ENCODE data around the gene NCK1.

DNA sequence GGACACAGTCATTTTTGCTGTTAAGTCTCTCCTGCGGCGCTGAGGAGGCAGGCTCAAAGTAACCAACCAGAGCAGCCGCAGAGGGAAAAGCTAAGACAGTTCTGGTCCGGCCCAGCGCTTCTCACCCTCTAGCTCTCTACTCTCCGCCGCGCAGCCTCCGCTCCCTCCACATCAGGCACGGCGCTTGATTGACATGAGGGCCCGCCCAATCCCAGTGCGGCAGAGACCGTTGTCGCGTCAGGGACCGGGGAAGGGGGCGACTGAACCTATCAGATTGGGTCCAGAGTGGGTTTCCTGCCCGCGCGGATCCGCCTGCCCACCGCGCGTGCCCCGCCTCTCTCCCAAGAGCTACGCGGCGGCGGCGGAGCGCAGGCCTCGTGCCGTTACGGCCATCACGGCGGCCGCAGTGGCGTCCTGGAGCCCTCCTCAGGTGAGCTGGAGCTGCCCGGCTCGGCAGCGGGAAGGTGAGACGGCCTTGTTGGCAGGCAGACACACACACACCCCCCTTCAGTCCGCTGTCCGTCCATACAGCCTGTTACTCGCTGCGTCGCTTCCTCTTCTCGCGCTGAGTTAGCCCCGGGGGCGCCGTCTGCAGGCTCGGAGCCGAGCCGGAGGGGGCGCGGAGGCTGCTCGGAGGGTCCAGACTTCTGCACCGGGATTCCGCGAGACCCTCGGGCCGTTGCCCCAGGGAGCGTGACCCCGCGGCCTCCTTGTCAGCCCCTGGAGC lies at the start of gene NCK1:
- TF ChIP-seq, protein P1, sequence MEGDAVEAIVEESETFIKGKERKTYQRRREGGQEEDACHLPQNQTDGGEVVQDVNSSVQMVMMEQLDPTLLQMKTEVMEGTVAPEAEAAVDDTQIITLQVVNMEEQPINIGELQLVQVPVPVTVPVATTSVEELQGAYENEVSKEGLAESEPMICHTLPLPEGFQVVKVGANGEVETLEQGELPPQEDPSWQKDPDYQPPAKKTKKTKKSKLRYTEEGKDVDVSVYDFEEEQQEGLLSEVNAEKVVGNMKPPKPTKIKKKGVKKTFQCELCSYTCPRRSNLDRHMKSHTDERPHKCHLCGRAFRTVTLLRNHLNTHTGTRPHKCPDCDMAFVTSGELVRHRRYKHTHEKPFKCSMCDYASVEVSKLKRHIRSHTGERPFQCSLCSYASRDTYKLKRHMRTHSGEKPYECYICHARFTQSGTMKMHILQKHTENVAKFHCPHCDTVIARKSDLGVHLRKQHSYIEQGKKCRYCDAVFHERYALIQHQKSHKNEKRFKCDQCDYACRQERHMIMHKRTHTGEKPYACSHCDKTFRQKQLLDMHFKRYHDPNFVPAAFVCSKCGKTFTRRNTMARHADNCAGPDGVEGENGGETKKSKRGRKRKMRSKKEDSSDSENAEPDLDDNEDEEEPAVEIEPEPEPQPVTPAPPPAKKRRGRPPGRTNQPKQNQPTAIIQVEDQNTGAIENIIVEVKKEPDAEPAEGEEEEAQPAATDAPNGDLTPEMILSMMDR (IDR thresholded peaks at IDR 0.05; ENCODE audit: insufficient read depth, low read length, poor library complexity, severe bottlenecking) = peak; percentile 11
- TF ChIP-seq EZH2phosphoT487 (conservative IDR thresholded peaks at IDR 0.05; ENCODE audit: low read length) = no peak
